ENCODE data around the gene COL23A1.

COL23A1 gene

GRCh38 chr5:178454303-178454702 is 135.9 kb downstream of the COL23A1 start:
- DNase-seq = peak; percentile 50

GRCh38 chr5:178453224-178453623 is 137.0 kb downstream of the COL23A1 start:
- DNase-seq = no peak

- DNase-seq = peak; percentile 84
Measured at GRCh38 chr5:178450121-178451028, 139.8 kb downstream of the COL23A1 start.

- DNase-seq = peak; percentile 97
Measured at GRCh38 chr5:178449163-178450070, 140.8 kb downstream of the COL23A1 start.

- DNase-seq = no peak
Measured at GRCh38 chr5:178445534-178445933, 144.7 kb downstream of the COL23A1 start.

- DNase-seq = no peak
Measured at GRCh38 chr5:178442405-178443257, 147.6 kb downstream of the COL23A1 start.

- no peak for DNase-seq
Measured at GRCh38 chr5:178441486-178442270, 148.5 kb downstream of the COL23A1 start.

- DNase-seq = no peak
Measured at GRCh38 chr5:178440181-178440580, 150.0 kb downstream of the COL23A1 start.

GRCh38 chr5:178439493-178440180 is 150.6 kb downstream of the COL23A1 start:
- DNase-seq = no peak

- DNase-seq = no peak
Measured at GRCh38 chr5:178438796-178439195, 151.4 kb downstream of the COL23A1 start.

- DNase-seq = no peak
Measured at GRCh38 chr5:178437386-178438075, 152.7 kb downstream of the COL23A1 start.

- DNase-seq = no peak
Measured at GRCh38 chr5:178436326-178436940, 153.8 kb downstream of the COL23A1 start.

GRCh38 chr5:178435321-178436238 is 154.6 kb downstream of the COL23A1 start:
- no peak for DNase-seq

GRCh38 chr5:178434851-178435250 is 155.3 kb downstream of the COL23A1 start:
- DNase-seq = no peak

GRCh38 chr5:178434016-178434761 is 156.0 kb downstream of the COL23A1 start:
- no peak for DNase-seq

- no peak for DNase-seq
Measured at GRCh38 chr5:178433273-178433775, 156.9 kb downstream of the COL23A1 start.

- DNase-seq = no peak
Measured at GRCh38 chr5:178432421-178433272, 157.5 kb downstream of the COL23A1 start.

Measured in hematopoietic multipotent progenitor cell treated with erythropoietin and hydrocortisone succinate and interleukin-3 and kit ligand, for 8 days (in vitro differentiated cells).